HuH-7.5 (cell line): Measurements from ENCODE around the gene ASXL3.

ENCODE experiments used
- DNase-seq: peaks from one replicate; pipeline ENCODE4 v3.0.0; 2011; ENCODE audit warnings: low spot score

Gene ASXL3

GRCh38 chr18:33577685-33578517 lies at the start of gene ASXL3:
TSS of gene ASXL3 (plus strand) at chr18:33578219. CDS start at chr18:33578632, 413 bp downstream.
- peak; percentile 22 for DNase-seq

GRCh38 chr18:33532978-33533377 lies 45.0 kb upstream of the ASXL3 start:
- no peak for DNase-seq

GRCh38 chr18:33536904-33537303 lies 41.1 kb upstream of the ASXL3 start:
- no peak for DNase-seq

- DNase-seq = no peak
Observed at GRCh38 chr18:33538418-33539042, 39.5 kb upstream of the ASXL3 start.

- no peak for DNase-seq
Observed at GRCh38 chr18:33540392-33540791, 37.6 kb upstream of the ASXL3 start.

- no peak for DNase-seq
Observed at GRCh38 chr18:33541316-33541715, 36.7 kb upstream of the ASXL3 start.

- no peak for DNase-seq
Observed at GRCh38 chr18:33556846-33557245, 21.2 kb upstream of the ASXL3 start.

GRCh38 chr18:33557706-33558105 lies 20.3 kb upstream of the ASXL3 start:
- no peak for DNase-seq

GRCh38 chr18:33558529-33558928 lies 19.5 kb upstream of the ASXL3 start:
- DNase-seq = no peak

GRCh38 chr18:33560686-33561370 lies 17.2 kb upstream of the ASXL3 start:
- no peak for DNase-seq

GRCh38 chr18:33562741-33563140 lies 15.3 kb upstream of the ASXL3 start:
- DNase-seq = no peak

GRCh38 chr18:33567705-33568104 lies 10.3 kb upstream of the ASXL3 start:
- no peak for DNase-seq

GRCh38 chr18:33571998-33572787 lies 5.8 kb upstream of the ASXL3 start:
- no peak for DNase-seq

- no peak for DNase-seq
Observed at GRCh38 chr18:33573193-33573592, 4.8 kb upstream of the ASXL3 start.

GRCh38 chr18:33575451-33575850 lies 2.6 kb upstream of the ASXL3 start:
- DNase-seq = no peak

GRCh38 chr18:33576999-33577646 lies 896 bp upstream of the ASXL3 start:
- DNase-seq = no peak

- DNase-seq = peak; percentile 25
Observed at GRCh38 chr18:33578518-33579348, 714 bp downstream of the ASXL3 start.

GRCh38 chr18:33579349-33580215 lies 1.6 kb downstream of the ASXL3 start:
- no peak for DNase-seq

GRCh38 chr18:33580546-33580945 lies 2.5 kb downstream of the ASXL3 start:
- no peak for DNase-seq

- DNase-seq = no peak
Observed at GRCh38 chr18:33581856-33582255, 3.8 kb downstream of the ASXL3 start.
